ENCODE data around the gene NPC1. TPM values are rescaled to one million over a fixed set of nuclear protein-coding genes. Genes with fewer than 3 reads are reported as not detected.

The NPC1 gene
- polyA plus RNA-seq, 3 donors: 7.5 to 17.9 (median 17.7) TPM

DNA sequence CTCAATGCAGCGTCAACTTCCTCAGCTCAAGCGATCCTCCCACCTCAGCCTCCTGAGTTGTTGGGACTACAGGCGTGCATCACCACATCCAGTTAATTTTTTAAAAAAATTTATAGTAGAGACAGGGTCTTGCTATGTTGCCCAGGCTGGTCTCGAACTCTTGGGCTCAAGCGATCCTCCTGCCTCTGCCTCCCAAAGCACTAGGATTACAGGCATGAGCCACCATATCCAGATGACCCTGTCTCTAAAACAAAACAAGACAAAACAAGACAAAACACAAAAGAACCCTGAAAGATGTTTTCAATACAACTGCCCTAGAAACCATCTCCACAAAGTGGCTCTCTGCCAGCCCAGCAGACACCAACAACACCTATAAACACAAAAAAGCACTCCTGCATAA is 45.0 kb upstream of the NPC1 start:
- Mint-ChIP-seq H3K4me1 (peaks cover 6% of the 10 kb centered on the region), H3K9me3 (no peaks in the 10 kb centered on the region), H3K27me3 (ENCODE audit: low read depth in 3 of 3) (peaks cover 0 to 5% (median 0%) of the 10 kb centered on the region in 3 donors), H3K27ac (peak overlapping the region in 1 of 7 donors; percentile 20), H3K36me3 (no peaks in the 10 kb centered on the region), H3K4me3 (no peak overlapping the region)
- no peak for DNase-seq
- H3K27ac ChIP-seq (ENCODE audit: low read depth in 1 of 2, low read length in 2 of 2): no peak overlapping the region
- H3K36me3 ChIP-seq (replicated peaks in 1 of 2; ENCODE audit: control insufficient read depth in 1 of 2, insufficient read depth in 2 of 2, low read length in 2 of 2): no peaks in the 10 kb centered on the region
- H3K4me2 ChIP-seq (replicated peaks; ENCODE audit: extremely low read depth, low read length, poor library complexity, severe bottlenecking): no peak overlapping the region
- TF ChIP-seq, protein P1, sequence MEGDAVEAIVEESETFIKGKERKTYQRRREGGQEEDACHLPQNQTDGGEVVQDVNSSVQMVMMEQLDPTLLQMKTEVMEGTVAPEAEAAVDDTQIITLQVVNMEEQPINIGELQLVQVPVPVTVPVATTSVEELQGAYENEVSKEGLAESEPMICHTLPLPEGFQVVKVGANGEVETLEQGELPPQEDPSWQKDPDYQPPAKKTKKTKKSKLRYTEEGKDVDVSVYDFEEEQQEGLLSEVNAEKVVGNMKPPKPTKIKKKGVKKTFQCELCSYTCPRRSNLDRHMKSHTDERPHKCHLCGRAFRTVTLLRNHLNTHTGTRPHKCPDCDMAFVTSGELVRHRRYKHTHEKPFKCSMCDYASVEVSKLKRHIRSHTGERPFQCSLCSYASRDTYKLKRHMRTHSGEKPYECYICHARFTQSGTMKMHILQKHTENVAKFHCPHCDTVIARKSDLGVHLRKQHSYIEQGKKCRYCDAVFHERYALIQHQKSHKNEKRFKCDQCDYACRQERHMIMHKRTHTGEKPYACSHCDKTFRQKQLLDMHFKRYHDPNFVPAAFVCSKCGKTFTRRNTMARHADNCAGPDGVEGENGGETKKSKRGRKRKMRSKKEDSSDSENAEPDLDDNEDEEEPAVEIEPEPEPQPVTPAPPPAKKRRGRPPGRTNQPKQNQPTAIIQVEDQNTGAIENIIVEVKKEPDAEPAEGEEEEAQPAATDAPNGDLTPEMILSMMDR (IDR thresholded peaks at IDR 0.05): no peak
- no peaks in the 10 kb centered on the region for H4K20me1 ChIP-seq (ENCODE audit: insufficient read depth, low read length)
- no peak overlapping the region for H3K9ac ChIP-seq (ENCODE audit: insufficient read depth, low read length, poor library complexity, severe bottlenecking)
- intact Hi-C loops (cut with micrococcal nuclease): no loop called here
- 100% methylated on average over 2 of the region's 5 CpGs for WGBS (ENCODE audit: insufficient coverage)
- H3K4me1 ChIP-seq (ENCODE audit: control insufficient read depth in 1 of 2, insufficient read depth in 2 of 2, low read length in 2 of 2): no peaks in the 10 kb centered on the region
- no peak overlapping the region for H2AFZ ChIP-seq (ENCODE audit: insufficient read depth, low read depth, low read length, poor library complexity, severe bottlenecking)
- H3K9me3 ChIP-seq (replicated peaks in 1 of 2; ENCODE audit: control insufficient read depth in 1 of 2, insufficient read depth in 1 of 2, low read length in 2 of 2): no peaks in the 10 kb centered on the region
- H3K4me3 ChIP-seq (replicated peaks in 1 of 3; ENCODE audit: low read depth in 2 of 3, low read length in 3 of 3): no peak overlapping the region
- no peaks in the 10 kb centered on the region for H3K27me3 ChIP-seq (ENCODE audit: control insufficient read depth in 2 of 2, insufficient read depth in 2 of 2, low read length in 2 of 2)
- H3K79me2 ChIP-seq (ENCODE audit: insufficient read depth, low read length): no peaks in the 10 kb centered on the region

DNA sequence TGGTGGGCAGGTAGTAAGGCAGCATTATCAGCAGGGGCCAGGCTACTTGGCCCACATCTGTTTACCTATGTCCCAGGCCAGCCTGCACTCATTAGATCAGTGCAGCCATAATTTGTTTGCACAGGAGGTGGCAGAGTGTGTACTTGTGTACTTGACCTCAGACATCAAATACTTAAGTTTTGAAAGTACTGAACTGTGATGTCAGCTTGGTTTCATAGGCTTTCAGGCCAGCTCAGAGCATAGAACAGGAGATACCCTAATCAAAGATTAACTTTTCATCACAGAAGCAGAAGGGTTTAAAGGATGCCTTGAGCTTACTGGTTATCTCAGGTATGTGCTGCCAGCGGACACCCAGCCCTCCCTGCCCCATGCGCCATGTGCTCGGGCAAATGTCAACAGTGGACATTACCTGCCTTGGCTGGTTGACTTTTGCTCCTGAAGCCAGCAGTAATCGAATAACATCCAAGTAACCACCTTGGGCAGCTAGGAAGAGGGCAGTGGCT is 43.2 kb upstream of the NPC1 start:
- H3K4me2 ChIP-seq (replicated peaks; ENCODE audit: extremely low read depth, low read length, poor library complexity, severe bottlenecking): no peak overlapping the region
- no peak overlapping the region for H2AFZ ChIP-seq (ENCODE audit: insufficient read depth, low read depth, low read length, poor library complexity, severe bottlenecking)
- H3K4me3 ChIP-seq (replicated peaks in 1 of 3; ENCODE audit: low read depth in 2 of 3, low read length in 3 of 3): no peak overlapping the region
- Mint-ChIP-seq H3K27ac (no peak overlapping the region), H3K9me3 (no peaks in the 10 kb centered on the region), H3K4me3 (no peak overlapping the region), H3K4me1 (no peaks in the 10 kb centered on the region), H3K27me3 (ENCODE audit: low read depth in 3 of 3) (peaks cover 0 to 6% (median 0%) of the 10 kb centered on the region in 3 donors), H3K36me3 (no peaks in the 10 kb centered on the region)
- DNase-seq: no peak
- H3K36me3 ChIP-seq (replicated peaks in 1 of 2; ENCODE audit: control insufficient read depth in 1 of 2, insufficient read depth in 2 of 2, low read length in 2 of 2): no peaks in the 10 kb centered on the region
- 100% methylated on average over 4 of the region's 4 CpGs for WGBS (ENCODE audit: insufficient coverage)
- H3K27me3 ChIP-seq (ENCODE audit: control insufficient read depth in 2 of 2, insufficient read depth in 2 of 2, low read length in 2 of 2): no peaks in the 10 kb centered on the region
- intact Hi-C loops (cut with micrococcal nuclease): loop anchor here in 1 of 2 donors (10.0 kb wide), 1 partner anchor 185 kb away; no protein-coding TSS in a partner anchor
- H3K27ac ChIP-seq (ENCODE audit: low read depth in 1 of 2, low read length in 2 of 2): no peak overlapping the region
- no peaks in the 10 kb centered on the region for H3K4me1 ChIP-seq (ENCODE audit: control insufficient read depth in 1 of 2, insufficient read depth in 2 of 2, low read length in 2 of 2)
- H3K9ac ChIP-seq (ENCODE audit: insufficient read depth, low read length, poor library complexity, severe bottlenecking): no peak overlapping the region
- no peaks in the 10 kb centered on the region for H3K9me3 ChIP-seq (replicated peaks in 1 of 2; ENCODE audit: control insufficient read depth in 1 of 2, insufficient read depth in 1 of 2, low read length in 2 of 2)
- no peaks in the 10 kb centered on the region for H4K20me1 ChIP-seq (ENCODE audit: insufficient read depth, low read length)
- H3K79me2 ChIP-seq (ENCODE audit: insufficient read depth, low read length): no peaks in the 10 kb centered on the region
- TF ChIP-seq, protein P1 (IDR thresholded peaks at IDR 0.05): no peak

Measured in CD14-positive monocyte (primary cell).